ENCODE measurements around the gene HOXD13.

Gene HOXD13

GRCh38 chr2:176121190-176122051, 28.9 kb downstream of the HOXD13 start:
- no peak for DNase-seq (ENCODE audit: low read depth)

GRCh38 chr2:176122052-176122682, 29.6 kb downstream of the HOXD13 start:
- no peak for DNase-seq (ENCODE audit: low read depth)

- no peak for DNase-seq (ENCODE audit: low read depth)
Observed at GRCh38 chr2:176122683-176123410, 30.3 kb downstream of the HOXD13 start, which contains the start of gene HOXD9. HOXD9 (plus strand) TSS chr2:176122719; CDS start chr2:176122769, 50 bp downstream.

GRCh38 chr2:176123411-176124109, 31.0 kb downstream of the HOXD13 start:
- DNase-seq (ENCODE audit: low read depth): no peak

GRCh38 chr2:176124110-176124946, 31.8 kb downstream of the HOXD13 start:
- no peak for DNase-seq (ENCODE audit: low read depth)

- DNase-seq (ENCODE audit: low read depth): no peak
Observed at GRCh38 chr2:176124947-176125771, 32.6 kb downstream of the HOXD13 start.

- no peak for DNase-seq (ENCODE audit: low read depth)
Observed at GRCh38 chr2:176125772-176126054, 33.2 kb downstream of the HOXD13 start.

GRCh38 chr2:176126929-176127773, 34.6 kb downstream of the HOXD13 start:
- DNase-seq (ENCODE audit: low read depth): peak; percentile 53

GRCh38 chr2:176127774-176128072, 35.2 kb downstream of the HOXD13 start:
- DNase-seq (ENCODE audit: low read depth): no peak

- no peak for DNase-seq (ENCODE audit: low read depth)
Observed at GRCh38 chr2:176128172-176128981, 35.9 kb downstream of the HOXD13 start.

- DNase-seq (ENCODE audit: low read depth): peak; percentile 18
Observed at GRCh38 chr2:176128982-176129796, 36.7 kb downstream of the HOXD13 start, which contains the start of gene HOXD8. HOXD8 (plus strand) TSS chr2:176129705; CDS start chr2:176130367, 662 bp downstream.

GRCh38 chr2:176129813-176130146, 37.3 kb downstream of the HOXD13 start:
- no peak for DNase-seq (ENCODE audit: low read depth)

GRCh38 chr2:176130147-176130956, 37.8 kb downstream of the HOXD13 start:
- no peak for DNase-seq (ENCODE audit: low read depth)

GRCh38 chr2:176130957-176131847, 38.7 kb downstream of the HOXD13 start:
- DNase-seq (ENCODE audit: low read depth): no peak

- no peak for DNase-seq (ENCODE audit: low read depth)
Observed at GRCh38 chr2:176131848-176132158, 39.3 kb downstream of the HOXD13 start.

All from iris pigment epithelial cell (primary cell).